GM21423 (cell line): ENCODE measurements around the gene ZNF653.

ENCODE experiments used
- ATAC-seq: cut with Tn5 transposase; IDR thresholded peaks from one replicate; pipeline ENCODE4 v1.9.1; 2021; ENCODE audit warnings: mild to moderate bottlenecking, moderate library complexity; ENCODE audit not compliant: unreplicated experiment

The ZNF653 gene, protein sequence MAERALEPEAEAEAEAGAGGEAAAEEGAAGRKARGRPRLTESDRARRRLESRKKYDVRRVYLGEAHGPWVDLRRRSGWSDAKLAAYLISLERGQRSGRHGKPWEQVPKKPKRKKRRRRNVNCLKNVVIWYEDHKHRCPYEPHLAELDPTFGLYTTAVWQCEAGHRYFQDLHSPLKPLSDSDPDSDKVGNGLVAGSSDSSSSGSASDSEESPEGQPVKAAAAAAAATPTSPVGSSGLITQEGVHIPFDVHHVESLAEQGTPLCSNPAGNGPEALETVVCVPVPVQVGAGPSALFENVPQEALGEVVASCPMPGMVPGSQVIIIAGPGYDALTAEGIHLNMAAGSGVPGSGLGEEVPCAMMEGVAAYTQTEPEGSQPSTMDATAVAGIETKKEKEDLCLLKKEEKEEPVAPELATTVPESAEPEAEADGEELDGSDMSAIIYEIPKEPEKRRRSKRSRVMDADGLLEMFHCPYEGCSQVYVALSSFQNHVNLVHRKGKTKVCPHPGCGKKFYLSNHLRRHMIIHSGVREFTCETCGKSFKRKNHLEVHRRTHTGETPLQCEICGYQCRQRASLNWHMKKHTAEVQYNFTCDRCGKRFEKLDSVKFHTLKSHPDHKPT

DNA sequence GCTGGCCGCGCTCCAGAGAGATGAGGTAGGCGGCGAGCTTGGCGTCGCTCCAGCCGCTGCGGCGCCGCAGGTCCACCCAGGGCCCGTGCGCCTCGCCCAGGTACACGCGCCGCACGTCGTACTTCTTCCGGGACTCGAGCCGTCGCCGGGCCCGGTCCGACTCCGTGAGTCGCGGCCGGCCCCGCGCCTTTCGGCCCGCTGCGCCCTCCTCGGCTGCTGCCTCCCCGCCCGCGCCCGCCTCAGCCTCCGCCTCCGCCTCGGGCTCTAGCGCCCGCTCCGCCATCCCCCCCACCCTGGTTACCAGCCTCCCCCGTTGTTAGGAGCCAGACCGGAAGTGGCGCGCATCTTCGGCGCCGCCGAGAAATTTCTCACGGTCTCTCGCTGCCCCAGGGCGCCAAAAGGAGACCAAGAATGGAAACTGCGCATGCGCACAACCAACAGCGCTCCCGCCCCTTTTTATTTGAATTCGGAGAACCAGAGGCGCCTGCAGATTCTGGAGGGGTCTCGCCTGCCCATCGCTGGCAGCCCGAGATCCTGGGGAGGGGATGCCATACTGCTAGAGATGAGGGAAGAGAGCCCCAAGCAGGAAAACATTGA, at the start of gene ZNF653:
ZNF653 (minus strand) TSS at position 336 of the 597 bp plus-strand sequence; CDS start at position 283, 53 bp downstream.
- ATAC-seq = peak; percentile 50

DNA sequence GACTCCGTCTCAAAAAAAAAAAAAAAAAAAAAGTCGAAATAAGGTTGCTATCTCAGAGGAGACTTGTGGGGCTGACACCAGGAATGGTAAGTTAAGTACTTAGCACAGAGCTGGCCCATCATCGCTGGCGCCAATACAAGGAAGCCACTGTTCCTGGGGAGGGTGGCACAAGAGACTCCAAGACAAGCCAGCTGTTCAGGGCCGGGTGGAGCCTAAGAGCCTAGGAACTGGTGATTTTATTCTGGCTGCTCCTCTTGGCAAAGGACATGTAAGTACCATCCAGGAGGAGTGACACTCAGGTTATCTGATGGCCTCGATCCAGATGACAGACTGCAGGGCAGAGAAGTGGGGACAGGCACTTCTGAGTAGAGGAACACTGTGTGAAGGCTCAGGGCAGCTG, 49.6 kb upstream of the ZNF653 start:
- no peak for ATAC-seq

DNA sequence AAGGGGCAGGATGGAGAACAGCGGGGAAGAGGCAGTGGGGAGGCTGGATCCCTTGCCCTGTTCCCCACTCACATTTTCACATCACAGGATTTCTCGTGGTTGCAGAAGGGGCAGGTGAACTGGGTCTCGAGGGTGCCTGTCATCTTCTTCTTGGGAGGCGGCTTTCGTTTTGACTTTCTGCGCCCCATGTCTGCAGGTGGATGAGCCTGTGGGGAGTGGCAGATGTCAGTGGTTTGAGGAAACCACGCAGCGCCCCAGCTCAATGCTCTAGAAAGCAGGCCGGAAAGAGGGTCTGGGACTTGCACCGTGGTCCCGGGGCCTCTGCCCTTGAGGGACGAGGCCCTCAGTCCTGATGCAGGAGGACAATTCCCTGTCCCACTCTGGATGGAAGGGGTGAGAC, 48.5 kb upstream of the ZNF653 start:
- ATAC-seq = no peak

- no peak for ATAC-seq
Observed at GRCh38 chr19:11552666-11553372, 47.2 kb upstream of the ZNF653 start.

GRCh38 chr19:11551603-11552235, 46.1 kb upstream of the ZNF653 start:
- ATAC-seq = no peak

DNA sequence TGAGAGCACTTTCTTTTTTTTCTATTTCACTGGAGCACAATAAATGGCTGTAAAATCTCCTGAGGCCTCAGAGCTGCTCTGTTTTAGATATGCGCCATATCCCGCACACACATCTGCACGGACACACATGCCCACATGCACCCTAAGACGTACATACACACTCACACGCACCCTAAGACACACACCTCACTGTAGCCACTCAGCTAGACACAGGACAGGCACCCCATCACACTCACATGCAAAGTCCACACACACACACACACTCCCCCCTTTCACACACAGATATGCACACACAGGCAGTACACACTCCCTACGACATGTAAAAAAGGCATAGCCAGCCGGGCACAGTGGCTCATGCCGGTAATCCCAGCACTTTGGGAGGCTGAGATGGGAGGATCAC, 44.6 kb upstream of the ZNF653 start:
- ATAC-seq = no peak

- no peak for ATAC-seq
Observed at GRCh38 chr19:11549386-11549953, 43.8 kb upstream of the ZNF653 start.

- ATAC-seq = no peak
Observed at GRCh38 chr19:11547929-11548700, 42.5 kb upstream of the ZNF653 start.

DNA sequence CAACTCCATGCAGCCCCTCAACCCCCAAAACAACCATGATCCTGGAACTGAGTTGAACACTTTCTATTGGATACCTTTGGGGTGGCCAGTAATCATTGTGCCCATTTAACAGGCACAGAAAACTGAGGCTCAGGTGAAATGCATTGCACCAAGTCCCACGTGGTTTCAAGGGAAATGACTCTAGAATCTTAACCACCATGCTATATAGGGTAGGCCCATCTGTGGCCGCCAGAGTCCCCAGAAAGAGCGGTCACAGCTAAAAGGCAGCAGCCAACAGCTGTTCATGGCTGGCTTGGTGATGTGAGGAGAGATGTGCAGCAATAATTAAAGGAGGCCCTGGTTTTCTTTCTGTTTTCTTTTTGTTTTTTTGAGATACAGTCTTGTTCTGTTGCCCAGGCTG, 35.6 kb upstream of the ZNF653 start:
- ATAC-seq = no peak

DNA sequence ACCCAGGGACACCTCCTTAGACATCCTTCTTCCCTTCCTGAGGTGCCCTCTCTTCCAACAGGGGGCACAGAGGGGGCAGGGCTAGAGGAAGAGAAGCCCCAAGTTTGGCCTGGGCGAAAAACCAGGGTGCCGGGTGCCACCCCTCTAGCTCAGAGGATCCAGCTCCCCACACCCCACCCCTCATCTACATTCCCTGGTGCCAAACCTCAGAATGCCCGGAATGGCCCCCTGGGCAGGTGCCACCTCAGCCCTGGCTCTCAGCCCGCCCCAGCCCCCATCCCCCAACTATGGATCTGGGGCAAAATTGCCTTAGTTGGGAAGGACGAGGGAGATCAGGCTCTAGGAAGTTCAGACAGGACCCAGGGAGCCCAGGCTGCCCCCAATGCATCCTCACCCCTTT, 35.0 kb upstream of the ZNF653 start:
- no peak for ATAC-seq

DNA sequence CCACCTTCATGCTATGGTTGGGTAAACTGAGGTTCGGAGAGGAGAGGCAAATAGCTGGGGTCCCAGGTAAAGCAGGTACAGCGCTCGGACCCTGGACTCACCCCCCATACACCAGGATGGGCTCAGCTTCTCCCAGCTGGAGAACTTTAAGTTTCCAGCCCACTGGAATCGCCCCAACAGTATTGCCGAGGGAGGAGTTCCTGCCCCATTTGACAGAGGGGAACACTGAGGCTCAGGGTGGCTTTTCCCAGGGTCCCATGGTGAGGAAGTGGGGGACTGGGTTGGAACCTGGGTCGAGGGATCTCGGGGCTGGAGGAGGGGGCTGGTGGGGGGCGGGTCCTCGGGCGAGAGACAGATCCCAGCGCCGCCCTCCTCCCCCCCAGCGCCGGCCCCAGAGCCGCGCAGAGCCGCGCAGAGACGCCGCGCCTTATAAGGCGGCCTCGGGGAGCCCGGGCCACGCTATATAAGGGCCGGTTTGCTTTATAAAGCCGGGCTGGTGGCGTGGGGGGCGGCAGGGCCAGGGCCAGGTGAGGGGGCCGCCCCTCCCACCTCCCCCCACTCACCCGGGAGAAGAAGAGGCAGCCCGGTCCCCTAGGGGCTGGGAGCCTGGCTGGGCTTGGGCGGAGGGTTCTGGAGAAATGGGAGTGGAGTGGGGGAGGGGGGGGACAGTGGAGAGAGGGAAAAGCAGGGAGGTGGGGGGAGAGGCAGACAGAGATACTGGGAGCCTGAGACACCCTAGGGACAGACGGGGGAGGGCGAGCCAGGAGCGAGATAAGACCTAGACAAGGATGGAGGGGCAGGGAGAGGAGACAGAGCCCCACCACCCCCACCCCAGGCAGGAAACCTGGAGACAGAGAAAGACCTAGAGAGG, 34.1 kb upstream of the ZNF653 start:
- no peak for ATAC-seq

GRCh38 chr19:11538232-11539036, 32.8 kb upstream of the ZNF653 start, which contains the start of gene CNN1:
Gene CNN1, plus strand, starts transcription at chr19:11538851. Its CDS starts 77 bp downstream, at chr19:11538928.
- no peak for ATAC-seq

DNA sequence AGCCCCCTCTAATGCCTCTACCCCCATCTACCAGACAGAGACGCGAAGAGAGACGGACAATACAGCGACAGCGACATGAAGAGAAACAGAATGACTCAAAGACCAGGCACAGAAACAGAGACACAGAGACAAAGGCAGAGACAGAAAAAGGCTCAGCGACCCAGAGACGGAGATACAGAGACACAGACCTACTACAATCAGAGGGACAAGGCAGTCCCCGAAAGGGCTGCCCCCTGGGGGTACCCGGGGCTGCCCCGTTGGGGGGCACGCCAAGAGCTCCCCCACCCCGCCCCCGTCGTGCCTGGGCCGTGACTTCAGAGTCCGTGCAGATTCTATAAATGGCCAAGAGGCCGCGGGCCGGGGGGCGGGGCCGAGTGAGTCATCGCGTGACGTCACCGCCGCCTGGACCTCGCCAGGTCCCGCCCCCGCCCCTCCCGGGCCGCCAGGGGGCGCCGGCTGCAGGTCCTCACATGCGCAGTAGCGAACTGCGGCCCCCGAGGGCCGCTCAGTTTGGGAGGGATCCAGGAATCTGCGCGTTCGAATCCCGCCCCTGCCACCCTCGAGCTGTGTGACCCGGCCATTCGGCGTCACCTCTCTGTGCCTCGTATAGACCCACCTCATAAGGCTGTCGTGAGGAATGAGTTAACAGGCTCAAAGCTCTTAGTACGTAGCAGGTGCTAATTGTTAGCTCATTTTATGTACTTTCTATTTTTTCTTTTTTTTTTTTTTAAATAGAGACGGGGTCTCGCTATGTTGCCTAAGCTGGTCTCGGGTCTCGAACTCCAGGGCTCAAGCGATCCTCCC, 30.4 kb upstream of the ZNF653 start:
- peak; percentile 69 for ATAC-seq

GRCh38 chr19:11534948-11535347, 29.3 kb upstream of the ZNF653 start:
- ATAC-seq = no peak

DNA sequence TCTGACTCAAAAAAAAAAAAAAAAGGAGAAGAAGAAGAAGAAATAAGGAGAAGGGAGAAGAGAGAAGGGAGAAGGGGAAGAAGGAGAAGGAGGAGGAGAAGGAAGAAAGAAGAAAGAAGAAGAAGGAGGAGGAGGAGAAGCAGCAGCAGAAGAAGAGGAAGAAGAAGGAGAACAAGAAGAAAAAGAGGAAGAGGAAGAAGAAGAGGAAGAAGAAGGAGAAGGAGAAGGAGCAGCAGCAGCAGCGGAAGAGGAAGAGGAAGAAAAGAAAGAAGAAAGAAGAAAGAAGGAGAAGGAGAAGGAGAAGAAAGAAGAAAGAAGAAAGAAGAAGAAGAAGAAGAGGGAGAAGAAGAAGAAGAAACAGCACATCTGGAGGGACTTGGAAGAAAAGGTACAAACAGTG, 28.9 kb upstream of the ZNF653 start:
- no peak for ATAC-seq

GRCh38 chr19:11530432-11530831, 24.8 kb upstream of the ZNF653 start:
- ATAC-seq = no peak
